ENCODE data around the gene DUXB. TPM values are rescaled to one million over a fixed set of nuclear protein-coding genes. Genes with fewer than 3 reads are reported as not detected.

DUXB gene
- total RNA-seq, 2 experiments from 2014 or later, result not detected

GRCh38 chr16:75687361-75687760 lies 13.9 kb downstream of the DUXB start:
- H3K4me3 ChIP-seq (ENCODE audit: low read depth, low read length, poor library complexity, severe bottlenecking), result no peak overlapping the region
- TF ChIP-seq CTCF (conservative IDR thresholded peaks at IDR 0.05; ENCODE audit: low read length) (no peak), EZH2phosphoT487 (IDR thresholded peaks at IDR 0.05; ENCODE audit: borderline replicate concordance, low read depth, low read length) (no peak)
- DNase-seq (ENCODE audit: low spot score), result no peak
- no peaks in the 10 kb centered on the region for H3K9me2 ChIP-seq (ENCODE audit: insufficient read depth, low read length)
- no peak overlapping the region for H3K27ac ChIP-seq (ENCODE audit: low read depth, low read length, poor library complexity, severe bottlenecking)
- no peak overlapping the region for H2AFZ ChIP-seq (ENCODE audit: low read length)
- intact Hi-C loops (cut with micrococcal nuclease; ENCODE audit: unreplicated experiment), result no loop called here
- no TSS peak for BruUV-seq (replicated peaks)
- 0 out of 2 replicates have a peak, but pooled peaks cover 8% of the 10 kb centered on the region for H3K9me3 ChIP-seq (ENCODE audit: low read length)
- no peaks in the 10 kb centered on the region for H3K36me3 ChIP-seq (ENCODE audit: insufficient read depth, low read length)
- H3K4me2 ChIP-seq (ENCODE audit: low read length), result no peak overlapping the region
- ChIA-PET POLR2A (no interaction called here), CTCF (ENCODE audit: unreplicated experiment) (no interaction called here)
- H3K4me1 ChIP-seq (ENCODE audit: insufficient read depth, low read length, poor library complexity, severe bottlenecking), result no peaks in the 10 kb centered on the region
- H3K79me2 ChIP-seq (ENCODE audit: insufficient read depth, low read depth, low read length), result no peaks in the 10 kb centered on the region
- H4K20me1 ChIP-seq (ENCODE audit: insufficient read depth, low read length), result no peaks in the 10 kb centered on the region

DNA sequence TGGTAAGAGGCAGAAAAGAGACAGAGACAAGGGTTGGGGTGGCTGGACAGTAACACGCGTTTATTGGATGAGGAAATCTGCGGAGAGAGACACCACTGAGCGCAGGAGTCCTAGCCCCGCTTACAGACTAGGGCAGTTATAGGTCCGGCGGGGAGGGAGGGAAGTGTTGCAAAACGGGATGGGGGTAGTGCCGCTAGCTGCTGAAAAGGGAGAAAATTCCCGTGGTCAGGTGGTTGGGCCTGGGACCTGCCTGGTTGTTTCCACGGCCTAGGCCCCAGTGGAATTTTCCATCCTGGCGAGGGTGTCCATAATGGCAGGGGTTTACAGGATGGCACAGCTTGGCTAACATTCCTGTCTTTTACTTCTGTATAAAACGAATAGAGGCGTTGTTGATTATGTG lies 19.0 kb downstream of the DUXB start:
- H3K9me2 ChIP-seq (ENCODE audit: insufficient read depth, low read length), result no peaks in the 10 kb centered on the region
- BruUV-seq (replicated peaks), result no TSS peak
- no peaks in the 10 kb centered on the region for H3K36me3 ChIP-seq (ENCODE audit: insufficient read depth, low read length)
- H3K27ac ChIP-seq (ENCODE audit: low read depth, low read length, poor library complexity, severe bottlenecking), result no peak overlapping the region
- TF ChIP-seq EZH2phosphoT487 (IDR thresholded peaks at IDR 0.05; ENCODE audit: borderline replicate concordance, low read depth, low read length), result no peak
- H4K20me1 ChIP-seq (ENCODE audit: insufficient read depth, low read length), result no peaks in the 10 kb centered on the region
- intact Hi-C loops (cut with micrococcal nuclease; ENCODE audit: unreplicated experiment), result no loop called here
- DNase-seq (ENCODE audit: low spot score), result no peak
- H3K79me2 ChIP-seq (ENCODE audit: insufficient read depth, low read depth, low read length), result no peaks in the 10 kb centered on the region
- no peak overlapping the region for H3K4me3 ChIP-seq (ENCODE audit: low read depth, low read length, poor library complexity, severe bottlenecking)
- POLR2A ChIA-PET, result interaction anchor here (0.5 kb wide), 1 partner anchor 175 kb away, joined by 3 read pairs; no protein-coding TSS in a partner anchor
- no peak overlapping the region for H3K4me2 ChIP-seq (ENCODE audit: low read length)
- H3K4me1 ChIP-seq (ENCODE audit: insufficient read depth, low read length, poor library complexity, severe bottlenecking), result no peaks in the 10 kb centered on the region
- H2AFZ ChIP-seq (ENCODE audit: low read length), result no peak overlapping the region
- 0 out of 2 replicates have a peak, but pooled peaks cover 8% of the 10 kb centered on the region for H3K9me3 ChIP-seq (ENCODE audit: low read length)
- CTCF ChIA-PET (ENCODE audit: unreplicated experiment), result no interaction called here

DNA sequence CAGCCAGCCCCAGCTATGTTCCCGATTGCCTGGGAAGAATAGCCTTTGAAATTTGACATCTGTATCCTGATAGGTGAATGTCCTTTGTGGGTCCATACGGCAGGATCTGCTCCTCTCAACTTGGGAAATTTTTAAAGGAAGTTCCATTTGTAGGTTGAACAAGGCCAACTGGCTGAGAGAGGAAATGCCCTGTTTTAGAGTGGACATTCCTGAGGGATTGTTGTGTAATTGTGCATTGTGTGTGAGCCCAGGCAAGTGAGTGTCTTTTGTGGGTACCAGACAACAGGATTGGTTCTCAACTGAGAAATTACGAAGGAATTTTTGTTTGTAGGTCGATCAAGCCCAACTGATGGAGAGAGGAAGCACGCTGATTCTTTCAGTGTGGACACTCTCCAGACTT lies 21.9 kb downstream of the DUXB start:
- ChIA-PET POLR2A (no interaction called here), CTCF (ENCODE audit: unreplicated experiment) (no interaction called here)
- Histone ChIP-seq H3K36me3 (ENCODE audit: insufficient read depth, low read length) (no peaks in the 10 kb centered on the region), H3K27ac (ENCODE audit: low read depth, low read length, poor library complexity, severe bottlenecking) (no peak overlapping the region), H3K9me2 (ENCODE audit: insufficient read depth, low read length) (no peaks in the 10 kb centered on the region), H2AFZ (ENCODE audit: low read length) (no peak overlapping the region), H3K4me1 (ENCODE audit: insufficient read depth, low read length, poor library complexity, severe bottlenecking) (no peaks in the 10 kb centered on the region), H3K4me2 (ENCODE audit: low read length) (no peak overlapping the region), H3K79me2 (ENCODE audit: insufficient read depth, low read depth, low read length) (no peaks in the 10 kb centered on the region), H4K20me1 (ENCODE audit: insufficient read depth, low read length) (no peaks in the 10 kb centered on the region), H3K9me3 (ENCODE audit: low read length) (no peaks in the 10 kb centered on the region), H3K4me3 (ENCODE audit: low read depth, low read length, poor library complexity, severe bottlenecking) (no peak overlapping the region)
- DNase-seq (ENCODE audit: low spot score), result no peak
- intact Hi-C loops (cut with micrococcal nuclease; ENCODE audit: unreplicated experiment), result no loop called here
- no peak for TF ChIP-seq EZH2phosphoT487 (IDR thresholded peaks at IDR 0.05; ENCODE audit: borderline replicate concordance, low read depth, low read length)
- TF ChIP-seq CTCF (conservative IDR thresholded peaks at IDR 0.05; ENCODE audit: low read length), result no peak
- no TSS peak for BruUV-seq (replicated peaks)

Measured in OCI-LY7 (cell line).